AG10803 (cell line): Measurements from ENCODE around the gene GJB2.

Experiments
- DNase-seq: peaks from one replicate; pipeline ENCODE4 v3.0.0; 2010; ENCODE audit warnings: low read depth
- H3K4me3 ChIP-seq: 2 replicates; pipeline ENCODE4 v1.5.1; 2011; ENCODE audit warnings: mild to moderate bottlenecking, low read length, control low read depth
- CTCF ChIP-seq: conservative IDR thresholded peaks from 2 replicates; pipeline ENCODE4 v1.5.1; 2011; ENCODE audit warnings: mild to moderate bottlenecking, low read length, control low read depth, inconsistent platforms

GJB2 gene

GRCh38 chr13:20148501-20149183 lies 44.1 kb downstream of the GJB2 start:
- no peak overlapping the region for H3K4me3 ChIP-seq
- no peak for DNase-seq
- TF ChIP-seq CTCF = no peak

GRCh38 chr13:20146381-20146780 lies 46.4 kb downstream of the GJB2 start:
- DNase-seq = no peak
- no peak overlapping the region for H3K4me3 ChIP-seq
- no peak for TF ChIP-seq CTCF

- no peak overlapping the region for H3K4me3 ChIP-seq
Observed at GRCh38 chr13:20145521-20145920, 47.2 kb downstream of the GJB2 start.

GRCh38 chr13:20144141-20144850 lies 48.4 kb downstream of the GJB2 start:
- TF ChIP-seq CTCF = no peak
- no peak overlapping the region for H3K4me3 ChIP-seq
- no peak for DNase-seq

More at GRCh38 chr13:20145521-20145920, 47.2 kb downstream of the GJB2 start:
- no peak for DNase-seq
- no peak for TF ChIP-seq CTCF

GRCh38 chr13:20142927-20143480 lies 49.7 kb downstream of the GJB2 start:
- H3K4me3 ChIP-seq = no peak overlapping the region
- no peak for DNase-seq
- TF ChIP-seq CTCF = no peak

- TF ChIP-seq CTCF = no peak
- no peak overlapping the region for H3K4me3 ChIP-seq
- no peak for DNase-seq
Observed at GRCh38 chr13:20142023-20142926, 50.5 kb downstream of the GJB2 start.
